ENCODE data around the gene RPS6KB1. TPM values are rescaled to one million over a fixed set of nuclear protein-coding genes. Genes with fewer than 3 reads are reported as not detected.
A peak's percentile ranks its signal among the peaks of the same experiment; 100 is the strongest.

The RPS6KB1 gene
- total and polyA plus RNA-seq, 9 of the 15 experiments (the other 6 are each of a cell fraction or from before 2014, with no cell fraction given), result 8.8 to 60.7 (median 35.1) TPM

DNA sequence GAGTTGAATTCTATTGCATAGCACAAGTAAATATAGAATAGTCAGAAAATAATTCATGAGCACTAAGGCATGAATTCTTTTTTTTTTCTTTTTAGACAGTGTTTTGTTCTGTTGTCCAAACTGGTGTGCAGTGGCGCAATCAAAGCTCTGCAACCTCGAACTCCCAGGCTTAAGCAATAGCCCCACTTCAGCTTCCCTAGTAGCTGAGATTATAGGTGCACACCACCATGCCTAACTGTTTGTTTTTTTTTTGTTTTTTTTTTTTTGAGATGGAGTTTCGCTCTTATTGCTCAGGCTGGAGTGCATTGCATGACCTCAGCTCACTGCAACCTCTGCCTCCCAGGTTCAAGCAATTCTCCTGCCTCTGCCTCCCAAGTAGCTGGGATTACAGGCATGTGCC, 16.8 kb upstream of the RPS6KB1 start:
- FAIRE-seq (no peak), DNase-seq (ENCODE audit: extremely low read depth in 1 of 4, low spot score in 3 of 4) (no peak), ATAC-seq (no peak)
- no peak overlapping the region for H3K27ac ChIP-seq (ENCODE audit: extremely low read depth, low read depth, low read length)
- H3K9me3 ChIP-seq (replicated peaks; ENCODE audit: control insufficient read depth, insufficient read depth, low read depth, low read length), result no peaks in the 10 kb centered on the region
- H2AFZ ChIP-seq (ENCODE audit: low read depth, low read length), result no peak overlapping the region
- no peak for TF ChIP-seq ARID1B (IDR thresholded peaks at IDR 0.05)
- TF ChIP-seq CEBPB (tag; IDR thresholded peaks at IDR 0.05), result 0 out of 2 replicates have a peak, but pooled peaks have one; percentile 33
- H3K36me3 ChIP-seq (ENCODE audit: control insufficient read depth, insufficient read depth, low read length), result peaks cover 61% of the 10 kb centered on the region
- no peak overlapping the region for H3K4me3 ChIP-seq
- H3K4me1 ChIP-seq (replicated peaks in 1 of 2; ENCODE audit: control insufficient read depth in 2 of 2, insufficient read depth in 2 of 2, low read length in 2 of 2), result no peaks in the 10 kb centered on the region
- ChIA-PET CTCF (ENCODE audit: low intra/inter-chr PET ratio) (no interaction called here), POLR2A (interaction anchor here (1.0 kb wide), 1 partner anchor 11 kb away, joined by 4 read pairs; no protein-coding TSS in a partner anchor)
- in situ Hi-C loops (cut with MboI) (no loop called here), intact Hi-C loops (cut with micrococcal nuclease) (no loop called here)
- no peaks in the 10 kb centered on the region for H3K9me1 ChIP-seq (ENCODE audit: control insufficient read depth, insufficient read depth, low read length)
- no peak overlapping the region for H3K9ac ChIP-seq (ENCODE audit: insufficient read depth in 1 of 2, low read depth in 2 of 2, low read length in 2 of 2)
- WGBS (ENCODE audit: insufficient coverage, low coverage, missing lambda C conversion rate), result 100% methylated on average over 3 of the region's 3 CpGs
- H3K4me2 ChIP-seq (ENCODE audit: insufficient read depth, low read length), result no peak overlapping the region
- H3K27me3 ChIP-seq (ENCODE audit: control insufficient read depth in 2 of 2, insufficient read depth in 2 of 2, low read length in 2 of 2), result no peaks in the 10 kb centered on the region
- BruUV-seq (replicated peaks), result no TSS peak
- no peaks in the 10 kb centered on the region for H3K79me2 ChIP-seq (ENCODE audit: control insufficient read depth, insufficient read depth, low read length)
- no peaks in the 10 kb centered on the region for H4K20me1 ChIP-seq (replicated peaks; ENCODE audit: control insufficient read depth, insufficient read depth, low read length)

DNA sequence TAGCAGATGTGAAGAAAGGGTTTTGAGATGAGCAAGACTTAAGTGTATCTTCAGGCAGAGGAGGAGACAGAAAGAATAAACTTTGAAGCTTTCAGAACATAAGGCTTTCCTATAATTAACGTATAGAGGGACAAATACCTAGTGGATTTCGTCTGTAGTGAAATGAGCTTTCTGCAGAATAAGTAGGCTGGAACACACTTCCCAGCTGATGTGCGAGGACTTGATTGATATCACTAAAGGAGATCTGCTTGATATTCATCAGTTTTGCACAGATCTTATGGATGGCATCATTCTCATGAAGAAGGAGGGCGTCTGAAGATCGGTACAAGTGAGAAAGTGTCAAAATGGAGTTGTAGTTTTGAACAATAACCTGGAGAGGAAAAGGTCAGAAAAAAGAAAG, 15.0 kb upstream of the RPS6KB1 start:
- CTCF ChIA-PET (ENCODE audit: low intra/inter-chr PET ratio), result no interaction called here
- in situ Hi-C loops (cut with MboI), result no loop called here
- Histone ChIP-seq H3K4me3 (no peak overlapping the region), H3K9ac (ENCODE audit: insufficient read depth in 1 of 2, low read depth in 2 of 2, low read length in 2 of 2) (no peak overlapping the region), H3K4me1 (replicated peaks in 1 of 2; ENCODE audit: control insufficient read depth in 2 of 2, insufficient read depth in 2 of 2, low read length in 2 of 2) (no peaks in the 10 kb centered on the region), H4K20me1 (replicated peaks; ENCODE audit: control insufficient read depth, insufficient read depth, low read length) (no peaks in the 10 kb centered on the region), H3K27ac (ENCODE audit: extremely low read depth, low read depth, low read length) (no peak overlapping the region), H3K4me2 (ENCODE audit: insufficient read depth, low read length) (no peak overlapping the region), H3K9me1 (ENCODE audit: control insufficient read depth, insufficient read depth, low read length) (no peaks in the 10 kb centered on the region), H3K36me3 (ENCODE audit: control insufficient read depth, insufficient read depth, low read length) (peaks cover 71% of the 10 kb centered on the region), H2AFZ (ENCODE audit: low read depth, low read length) (no peak overlapping the region), H3K79me2 (ENCODE audit: control insufficient read depth, insufficient read depth, low read length) (no peaks in the 10 kb centered on the region), H3K27me3 (ENCODE audit: control insufficient read depth in 2 of 2, insufficient read depth in 2 of 2, low read length in 2 of 2) (no peaks in the 10 kb centered on the region), H3K9me3 (replicated peaks; ENCODE audit: control insufficient read depth, insufficient read depth, low read depth, low read length) (no peaks in the 10 kb centered on the region)
- no peak for ATAC-seq
- intact Hi-C loops (cut with micrococcal nuclease), result no loop called here
- no peak for FAIRE-seq
- WGBS (ENCODE audit: insufficient coverage, low coverage, missing lambda C conversion rate), result 71% methylated on average over 5 of the region's 5 CpGs
- POLR2A ChIA-PET, result interaction anchor here (1.0 to 1.2 kb wide), 2 partner anchors 14 to 16 kb away, joined by 3 to 4 read pairs; no protein-coding TSS in a partner anchor
- DNase-seq (ENCODE audit: extremely low read depth in 1 of 4, low spot score in 3 of 4), result no peak
- TF ChIP-seq, protein P1, sequence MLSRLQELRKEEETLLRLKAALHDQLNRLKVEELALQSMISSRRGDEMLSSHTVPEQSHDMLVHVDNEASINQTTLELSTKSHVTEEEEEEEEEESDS (CRISPR knock-in tag; IDR thresholded peaks at IDR 0.05), result no peak
- TF ChIP-seq, protein P2, sequence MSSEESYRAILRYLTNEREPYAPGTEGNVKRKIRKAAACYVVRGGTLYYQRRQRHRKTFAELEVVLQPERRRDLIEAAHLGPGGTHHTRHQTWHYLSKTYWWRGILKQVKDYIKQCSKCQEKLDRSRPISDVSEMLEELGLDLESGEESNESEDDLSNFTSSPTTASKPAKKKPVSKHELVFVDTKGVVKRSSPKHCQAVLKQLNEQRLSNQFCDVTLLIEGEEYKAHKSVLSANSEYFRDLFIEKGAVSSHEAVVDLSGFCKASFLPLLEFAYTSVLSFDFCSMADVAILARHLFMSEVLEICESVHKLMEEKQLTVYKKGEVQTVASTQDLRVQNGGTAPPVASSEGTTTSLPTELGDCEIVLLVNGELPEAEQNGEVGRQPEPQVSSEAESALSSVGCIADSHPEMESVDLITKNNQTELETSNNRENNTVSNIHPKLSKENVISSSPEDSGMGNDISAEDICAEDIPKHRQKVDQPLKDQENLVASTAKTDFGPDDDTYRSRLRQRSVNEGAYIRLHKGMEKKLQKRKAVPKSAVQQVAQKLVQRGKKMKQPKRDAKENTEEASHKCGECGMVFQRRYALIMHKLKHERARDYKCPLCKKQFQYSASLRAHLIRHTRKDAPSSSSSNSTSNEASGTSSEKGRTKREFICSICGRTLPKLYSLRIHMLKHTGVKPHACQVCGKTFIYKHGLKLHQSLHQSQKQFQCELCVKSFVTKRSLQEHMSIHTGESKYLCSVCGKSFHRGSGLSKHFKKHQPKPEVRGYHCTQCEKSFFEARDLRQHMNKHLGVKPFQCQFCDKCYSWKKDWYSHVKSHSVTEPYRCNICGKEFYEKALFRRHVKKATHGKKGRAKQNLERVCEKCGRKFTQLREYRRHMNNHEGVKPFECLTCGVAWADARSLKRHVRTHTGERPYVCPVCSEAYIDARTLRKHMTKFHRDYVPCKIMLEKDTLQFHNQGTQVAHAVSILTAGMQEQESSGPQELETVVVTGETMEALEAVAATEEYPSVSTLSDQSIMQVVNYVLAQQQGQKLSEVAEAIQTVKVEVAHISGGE (CRISPR knock-in tag; IDR thresholded peaks at IDR 0.05), result peak in 1 of 3 experiments; percentile 83; a peak in 2 of 6 replicates
- TF ChIP-seq POLR2B (IDR thresholded peaks at IDR 0.05; ENCODE audit: low read depth, partially characterized antibody), result no peak
- TF ChIP-seq HDAC1 (IDR thresholded peaks at IDR 0.05), result no peak
- BruUV-seq (replicated peaks), result no TSS peak
